OCI-LY7 (cell line): ENCODE results near the gene MAML1. TPM values are rescaled to one million over a fixed set of nuclear protein-coding genes. Genes with fewer than 3 reads are reported as not detected.

Experiments used
- BruUV-seq: library from RNA; stranded (reverse); fragments of 400-500 nt; replicated peaks from 2 replicates; lab custom pipeline; 2021; lab: Mats Ljungman, UMichigan
- CTCF ChIA-PET: fragments of 300-600 bp; sonication (Branson Sonifier 250); formaldehyde crosslinking; loops from one replicate; lab custom pipeline; 2022; ENCODE audit warnings: antibody characterized with exemption; ENCODE audit not compliant: unreplicated experiment; lab: Charles Lee
- POLR2A ChIA-PET: fragments of 300-600 bp; sonication (Branson Sonifier 250); formaldehyde crosslinking; loops from one replicate; lab custom pipeline; 2022; ENCODE audit warnings: antibody characterized with exemption; lab: Charles Lee
- DNase-seq: peaks from one replicate; pipeline ENCODE4 v3.0.0-alpha.2; 2015; ENCODE audit warnings: low spot score
- H2AFZ ChIP-seq: fragments of 200-600 bp; sonication (generic), shearing (Covaris generic); 2 replicates; pipeline ENCODE4 v1.6.1; 2014; ENCODE audit warnings: mild to moderate bottlenecking, antibody characterized with exemption, low read length, moderate library complexity
- H3K27ac ChIP-seq: fragments of 200-600 bp; sonication (generic); 2 replicates; pipeline ENCODE4 v1.5.1; 2014; ENCODE audit warnings: mixed run types, low read depth, mild to moderate bottlenecking, moderate library complexity, low read length, inconsistent platforms; ENCODE audit not compliant: poor library complexity, severe bottlenecking
- H3K36me3 ChIP-seq: fragments of 200-600 bp; sonication (generic); 2 replicates; pipeline ENCODE4 v1.6.1; 2014; ENCODE audit warnings: mild to moderate bottlenecking, antibody characterized with exemption, low read length, moderate library complexity, mixed read lengths; ENCODE audit not compliant: insufficient read depth
- H3K4me1 ChIP-seq: fragments of 200-600 bp; sonication (generic); 2 replicates; pipeline ENCODE4 v1.5.1; 2014; ENCODE audit warnings: mild to moderate bottlenecking, low read length; ENCODE audit not compliant: insufficient read depth, poor library complexity, severe bottlenecking
- H3K4me2 ChIP-seq: fragments of 200-600 bp; sonication (generic); 2 replicates; pipeline ENCODE4 v1.6.1; 2014; ENCODE audit warnings: mild to moderate bottlenecking, low read length
- H3K4me3 ChIP-seq: fragments of 200-600 bp; sonication (generic); 2 replicates; pipeline ENCODE4 v1.5.1; 2014; ENCODE audit warnings: mild to moderate bottlenecking, low read depth, low read length; ENCODE audit not compliant: poor library complexity, severe bottlenecking
- H3K79me2 ChIP-seq: fragments of 200-600 bp; sonication (generic); 2 replicates; pipeline ENCODE4 v1.6.1; 2016; ENCODE audit warnings: low read depth, mild to moderate bottlenecking, low read length, moderate library complexity, mixed read lengths; ENCODE audit not compliant: insufficient read depth
- H3K9me2 ChIP-seq: fragments of 200-600 bp; sonication (generic); 2 replicates; pipeline ENCODE4 v1.6.1; 2016; ENCODE audit warnings: mild to moderate bottlenecking, low read length, mixed read lengths; ENCODE audit not compliant: insufficient read depth
- H3K9me3 ChIP-seq: fragments of 200-600 bp; sonication (generic); 2 replicates; pipeline ENCODE4 v1.6.1; 2014; ENCODE audit warnings: mild to moderate bottlenecking, mixed run types, low read length, mixed read lengths
- H4K20me1 ChIP-seq: fragments of 200-600 bp; sonication (generic); 2 replicates; pipeline ENCODE4 v1.6.1; 2014; ENCODE audit warnings: mild to moderate bottlenecking, antibody characterized with exemption, low read length, moderate library complexity, mixed read lengths; ENCODE audit not compliant: insufficient read depth
- EZH2phosphoT487 ChIP-seq: fragments of 200-600 bp; sonication (generic); IDR thresholded peaks from 2 replicates; pipeline ENCODE4 v1.6.1; 2018; ENCODE audit warnings: low read depth, borderline replicate concordance, mild to moderate bottlenecking, mixed run types, antibody characterized with exemption, low read length, moderate library complexity, mixed read lengths
- intact Hi-C: fragments of 100-400 bp; cut with micrococcal nuclease; formaldehyde crosslinking; loops from one replicate; pipeline ENCODE4 v1.10.0; 2022; ENCODE audit not compliant: unreplicated experiment
- total RNA-seq, 2 experiments: library from RNA; depleted of rRNA in 1 of 2; stranded (reverse); fragments of >200 nt in 1 of 2; shearing (Covaris generic) in 1 of 2; gene quantifications; 2 replicates each; pipeline ENCODE4 v1.2.3, GENCODE V29; 2014 to 2022
- TF ChIP-seq, protein P1 (sequence below): fragments of 200-600 bp; sonication (generic); conservative IDR thresholded peaks from 2 replicates; pipeline ENCODE4 v1.5.1; 2014; ENCODE audit warnings: mild to moderate bottlenecking, antibody characterized with exemption, low read length, moderate library complexity, mixed read lengths

Gene MAML1
- total RNA-seq, 2 experiments from 2014 or later, result 17.0 to 27.4 TPM

DNA sequence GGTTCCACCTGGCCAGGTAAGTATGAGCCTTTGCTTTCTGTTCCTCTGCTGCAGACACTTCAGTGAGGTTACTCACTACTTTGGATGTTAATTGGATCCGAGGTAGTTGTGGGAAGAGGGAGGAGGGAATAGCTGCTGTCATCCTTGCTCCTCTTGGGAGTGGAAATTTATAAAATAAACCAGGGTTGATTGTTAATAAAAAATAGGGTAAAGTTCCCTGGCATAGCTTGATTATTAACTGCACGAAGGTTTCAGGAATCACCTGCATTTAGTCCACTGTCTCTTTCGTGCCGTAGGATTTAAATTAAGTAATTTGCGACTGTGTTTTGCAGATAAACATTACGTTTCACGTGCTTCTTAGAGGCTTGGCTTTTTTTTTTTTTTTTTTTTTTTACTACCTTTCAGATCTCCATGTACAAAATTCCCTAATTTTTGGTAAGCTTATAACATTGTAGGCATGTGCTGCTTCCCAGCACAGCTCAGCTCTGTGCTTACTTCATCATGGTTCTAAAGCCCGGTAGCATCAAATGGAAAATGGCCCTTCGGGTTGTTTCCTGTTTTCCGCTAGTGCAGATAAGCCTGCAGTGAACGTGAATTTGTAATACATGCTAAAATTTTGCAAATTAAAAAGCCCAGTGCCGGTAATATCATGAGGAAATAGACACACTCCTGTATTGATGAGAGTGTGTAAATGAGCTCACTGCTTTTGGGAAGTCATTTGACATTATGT is 34.3 kb downstream of the MAML1 start:
- peaks cover 10% of the 10 kb centered on the region for H4K20me1 ChIP-seq
- no peaks in the 10 kb centered on the region for H3K9me3 ChIP-seq
- H3K27ac ChIP-seq, result no peak overlapping the region
- intact Hi-C loops, result loop anchor here (10.0 kb wide), 1 partner anchor 208 kb away; no protein-coding TSS in a partner anchor
- H3K4me1 ChIP-seq, result peaks cover 11% of the 10 kb centered on the region
- POLR2A ChIA-PET, result interaction anchor here (0.6 to 1.4 kb wide), 5 partner anchors 12 to 90 kb away, joined by 3 to 7 read pairs (median 4); no protein-coding TSS in a partner anchor
- TF ChIP-seq, protein P1, sequence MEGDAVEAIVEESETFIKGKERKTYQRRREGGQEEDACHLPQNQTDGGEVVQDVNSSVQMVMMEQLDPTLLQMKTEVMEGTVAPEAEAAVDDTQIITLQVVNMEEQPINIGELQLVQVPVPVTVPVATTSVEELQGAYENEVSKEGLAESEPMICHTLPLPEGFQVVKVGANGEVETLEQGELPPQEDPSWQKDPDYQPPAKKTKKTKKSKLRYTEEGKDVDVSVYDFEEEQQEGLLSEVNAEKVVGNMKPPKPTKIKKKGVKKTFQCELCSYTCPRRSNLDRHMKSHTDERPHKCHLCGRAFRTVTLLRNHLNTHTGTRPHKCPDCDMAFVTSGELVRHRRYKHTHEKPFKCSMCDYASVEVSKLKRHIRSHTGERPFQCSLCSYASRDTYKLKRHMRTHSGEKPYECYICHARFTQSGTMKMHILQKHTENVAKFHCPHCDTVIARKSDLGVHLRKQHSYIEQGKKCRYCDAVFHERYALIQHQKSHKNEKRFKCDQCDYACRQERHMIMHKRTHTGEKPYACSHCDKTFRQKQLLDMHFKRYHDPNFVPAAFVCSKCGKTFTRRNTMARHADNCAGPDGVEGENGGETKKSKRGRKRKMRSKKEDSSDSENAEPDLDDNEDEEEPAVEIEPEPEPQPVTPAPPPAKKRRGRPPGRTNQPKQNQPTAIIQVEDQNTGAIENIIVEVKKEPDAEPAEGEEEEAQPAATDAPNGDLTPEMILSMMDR, result no peak
- no peak for TF ChIP-seq EZH2phosphoT487
- H3K9me2 ChIP-seq, result no peaks in the 10 kb centered on the region
- H3K4me2 ChIP-seq, result no peak overlapping the region
- peaks cover 28% of the 10 kb centered on the region; the same call in 1 of the 2 replicates for H3K79me2 ChIP-seq
- DNase-seq, result no peak
- CTCF ChIA-PET, result no interaction called here
- H3K36me3 ChIP-seq, result peaks cover 69% of the 10 kb centered on the region
- no TSS peak for BruUV-seq
- H3K4me3 ChIP-seq, result no peak overlapping the region
- H2AFZ ChIP-seq, result no peak overlapping the region

DNA sequence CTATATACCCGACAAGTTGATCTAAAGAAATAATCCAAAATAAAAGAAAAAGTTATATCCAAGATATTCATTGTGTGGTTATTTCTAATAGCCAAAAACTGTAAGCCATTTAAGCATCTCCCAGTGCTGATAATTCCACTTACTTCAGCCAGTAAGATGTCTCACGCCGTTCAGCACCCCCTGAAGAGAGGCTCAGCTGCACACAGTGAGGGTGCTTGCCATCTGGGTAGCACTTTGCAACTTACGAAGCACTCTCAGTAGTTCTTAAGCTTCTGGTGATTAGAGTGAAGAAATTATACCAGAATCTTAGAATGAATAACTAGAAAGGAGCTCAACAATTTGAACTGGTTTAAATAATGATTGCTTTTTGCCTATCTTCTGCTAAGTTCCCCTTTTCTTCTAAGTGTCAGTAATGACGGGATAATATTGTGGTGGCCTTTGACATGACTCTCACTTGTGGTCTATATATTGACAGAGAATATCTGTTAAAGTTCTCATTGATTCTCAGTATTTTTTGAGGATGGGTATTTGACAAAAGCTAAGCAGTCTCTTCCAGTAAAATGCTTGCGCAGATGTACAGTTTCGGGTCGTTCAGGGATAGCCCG is 35.0 kb downstream of the MAML1 start:
- no peaks in the 10 kb centered on the region for H3K9me2 ChIP-seq
- intact Hi-C loops, result loop anchor here (10.0 kb wide), 1 partner anchor 207 kb away; no protein-coding TSS in a partner anchor
- no peak overlapping the region for H3K4me3 ChIP-seq
- peaks cover 4% of the 10 kb centered on the region for H3K4me1 ChIP-seq
- DNase-seq, result no peak
- no peaks in the 10 kb centered on the region for H3K9me3 ChIP-seq
- CTCF ChIA-PET, result no interaction called here
- no peak overlapping the region for H3K27ac ChIP-seq
- H2AFZ ChIP-seq, result no peak overlapping the region
- no peak for TF ChIP-seq EZH2phosphoT487
- TF ChIP-seq, protein P1, result no peak
- H3K79me2 ChIP-seq, result peaks cover 21% of the 10 kb centered on the region; the same call in 1 of the 2 replicates
- POLR2A ChIA-PET, result interaction anchor here (0.7 to 1.5 kb wide), 4 partner anchors 9 to 90 kb away, joined by 3 to 5 read pairs (median 4); no protein-coding TSS in a partner anchor
- no TSS peak for BruUV-seq
- peaks cover 76% of the 10 kb centered on the region for H3K36me3 ChIP-seq
- peaks cover 10% of the 10 kb centered on the region for H4K20me1 ChIP-seq
- H3K4me2 ChIP-seq, result no peak overlapping the region
